CD14-positive monocyte (primary cell): ENCODE data around the gene CDH11. TPM values are rescaled to one million over a fixed set of nuclear protein-coding genes. Genes with fewer than 3 reads are reported as not detected.

Source experiments
- DNase-seq, 3 donors: peaks; one replicate each; pipeline ENCODE4 v3.0.0-alpha.2; 2011 to 2022
- H2AFZ ChIP-seq: 2 replicates; pipeline ENCODE4 v1.6.0; 2012; ENCODE audit warnings: mild to moderate bottlenecking, low read depth, low read length, inconsistent platforms; ENCODE audit not compliant: insufficient read depth, poor library complexity, severe bottlenecking
- H3K27ac ChIP-seq, 2 donors: 1 replicate in 1 of 2; 2 replicates in 1 of 2; pipeline ENCODE4 v1.5.1; 2012 to 2013; ENCODE audit warnings: low read length in 2 of 2, control low read depth in 1 of 2, inconsistent platforms in 1 of 2, low read depth in 1 of 2, mild to moderate bottlenecking in 1 of 2
- H3K27me3 ChIP-seq, 2 donors: one replicate each; pipeline versions ENCODE4 v1.6.0 to v1.6.1; 2011 to 2013; ENCODE audit warnings: low read length in 2 of 2; ENCODE audit not compliant: control insufficient read depth in 2 of 2, insufficient read depth in 2 of 2
- H3K36me3 ChIP-seq, 2 donors: replicated peaks in 1 of 2; 1 replicate in 1 of 2; 2 replicates in 1 of 2; pipeline versions ENCODE4 v1.5.1 to v1.6.1; 2012 to 2013; ENCODE audit warnings: low read length in 2 of 2, control low read depth in 1 of 2, inconsistent platforms in 1 of 2, mild to moderate bottlenecking in 1 of 2; ENCODE audit not compliant: insufficient read depth in 2 of 2, control insufficient read depth in 1 of 2
- H3K4me1 ChIP-seq, 2 donors: 1 replicate in 1 of 2; 2 replicates in 1 of 2; pipeline versions ENCODE4 v1.5.1 to v1.6.1; 2012 to 2013; ENCODE audit warnings: low read length in 2 of 2, control low read depth in 1 of 2, inconsistent platforms in 1 of 2, mild to moderate bottlenecking in 1 of 2, moderate library complexity in 1 of 2; ENCODE audit not compliant: insufficient read depth in 2 of 2, control insufficient read depth in 1 of 2
- H3K4me2 ChIP-seq: replicated peaks from 2 replicates; pipeline ENCODE3; 2012; ENCODE audit warnings: low read length, moderate library complexity, mild to moderate bottlenecking; ENCODE audit not compliant: poor library complexity, severe bottlenecking; ENCODE audit errors: extremely low read depth
- H3K4me3 ChIP-seq, 3 experiments: fragments of 200-600 bp in 1 of 3; sonication (generic) in 1 of 3; replicated peaks in 1 of 3; 1 replicate in 2 of 3; 2 replicates in 1 of 3; pipeline ENCODE4 v1.5.1; 2011 to 2013; ENCODE audit warnings: low read length in 3 of 3, mild to moderate bottlenecking in 3 of 3, control low read depth in 2 of 3, low read depth in 2 of 3, inconsistent platforms in 1 of 3, moderate library complexity in 1 of 3
- H3K79me2 ChIP-seq: 2 replicates; pipeline ENCODE4 v1.6.0; 2012; ENCODE audit warnings: mild to moderate bottlenecking, control low read depth, inconsistent platforms, low read length, moderate library complexity; ENCODE audit not compliant: insufficient read depth
- H3K9ac ChIP-seq: 2 replicates; pipeline ENCODE4 v1.6.0; 2017; ENCODE audit warnings: low read length, mild to moderate bottlenecking; ENCODE audit not compliant: insufficient read depth, poor library complexity, severe bottlenecking
- H3K9me3 ChIP-seq, 2 donors: replicated peaks in 1 of 2; 1 replicate in 1 of 2; 2 replicates in 1 of 2; pipeline versions ENCODE4 v1.5.1 to v1.6.1; 2012 to 2013; ENCODE audit warnings: low read length in 2 of 2, control low read depth in 1 of 2; ENCODE audit not compliant: control insufficient read depth in 1 of 2, insufficient read depth in 1 of 2
- H4K20me1 ChIP-seq: 2 replicates; pipeline ENCODE4 v1.6.0; 2012; ENCODE audit warnings: mild to moderate bottlenecking, low read length, control low read depth, moderate library complexity; ENCODE audit not compliant: insufficient read depth
- H3K27ac Mint-ChIP-seq, 7 donors: one replicate each; pipeline ENCODE4 v1.8.0; 2020; ENCODE audit warnings: mild to moderate bottlenecking in 7 of 7, mixed read lengths in 7 of 7, moderate library complexity in 6 of 7, inconsistent platforms in 2 of 7
- H3K27me3 Mint-ChIP-seq, 3 donors: one replicate each; pipeline ENCODE4 v1.8.0; 2021 to 2022; ENCODE audit warnings: low read depth in 3 of 3, mild to moderate bottlenecking in 3 of 3, mixed read lengths in 3 of 3, moderate library complexity in 3 of 3, inconsistent platforms in 1 of 3
- H3K36me3 Mint-ChIP-seq, 2 donors: one replicate each; pipeline ENCODE4 v1.8.0; 2020; ENCODE audit warnings: mixed read lengths in 2 of 2, inconsistent platforms in 1 of 2, mild to moderate bottlenecking in 1 of 2
- H3K4me1 Mint-ChIP-seq: one replicate; pipeline ENCODE4 v1.8.0; 2020; ENCODE audit warnings: mild to moderate bottlenecking, mixed read lengths
- H3K4me3 Mint-ChIP-seq, 2 donors: one replicate each; pipeline ENCODE4 v1.8.0; 2020; ENCODE audit warnings: mild to moderate bottlenecking in 2 of 2, mixed read lengths in 2 of 2, moderate library complexity in 1 of 2
- H3K9me3 Mint-ChIP-seq, 7 donors: one replicate each; pipeline ENCODE4 v1.8.0; 2020 to 2022; ENCODE audit warnings: mixed read lengths in 7 of 7, mild to moderate bottlenecking in 6 of 7, moderate library complexity in 6 of 7, inconsistent platforms in 2 of 7
- CTCF ChIP-seq: fragments of 200-600 bp; IDR thresholded peaks from one replicate; pipeline ENCODE4 v1.8.0; 2022; ENCODE audit warnings: antibody characterized with exemption, mild to moderate bottlenecking
- WGBS: methylation state at CpG from one replicate; pipeline ENCODE4 v1.1.5; 2013; ENCODE audit warnings: missing lambda C conversion rate; ENCODE audit not compliant: insufficient coverage; 5-methylcytosine and 5-hydroxymethylcytosine counted together
- intact Hi-C, 2 donors: fragments of 100-400 bp; cut with micrococcal nuclease; formaldehyde crosslinking; loops; one replicate each; pipeline versions ENCODE4 v1.15.0 to v1.15.1; 2023
- polyA plus RNA-seq, 3 donors: library from polyadenylated mRNA; depleted of rRNA in 1 of 3; unstranded in 2 of 3; stranded (reverse) in 1 of 3; fragments of 300-500 nt in 2 of 3; fragments of >200 nt in 1 of 3; fragmentation: Illumina TruSeq in 2 of 3; gene quantifications; 1 replicate in 2 of 3; 2 replicates in 1 of 3; pipeline ENCODE4 v1.2.3, GENCODE V29; 2012 to 2021

The CDH11 gene
- polyA plus RNA-seq, 3 donors: not detected

GRCh38 chr16:65094009-65094408 is 27.9 kb downstream of the CDH11 start:
- no peak overlapping the region for H3K27ac Mint-ChIP-seq
- no peak for TF ChIP-seq CTCF
- Histone ChIP-seq H3K9me3 (no peaks in the 10 kb centered on the region), H3K79me2 (no peaks in the 10 kb centered on the region), H3K9ac (no peak overlapping the region), H3K4me2 (no peak overlapping the region), H3K27me3 (no peaks in the 10 kb centered on the region), H4K20me1 (no peaks in the 10 kb centered on the region), H3K36me3 (no peaks in the 10 kb centered on the region), H3K4me3 (no peak overlapping the region), H3K27ac (no peak overlapping the region), H3K4me1 (no peaks in the 10 kb centered on the region), H2AFZ (no peak overlapping the region)
- intact Hi-C loops: no loop called here
- no peaks in the 10 kb centered on the region for H3K4me1 Mint-ChIP-seq
- H3K9me3 Mint-ChIP-seq: peaks cover 0 to 3% (median 0%) of the 10 kb centered on the region in 7 donors
- no peaks in the 10 kb centered on the region for H3K36me3 Mint-ChIP-seq
- peaks cover 0 to 1% (median 0%) of the 10 kb centered on the region in 3 donors for H3K27me3 Mint-ChIP-seq
- WGBS: no CpG with 5 or more reads among the region's 1 CpG
- H3K4me3 Mint-ChIP-seq: no peak overlapping the region
- no peak for DNase-seq

- Histone ChIP-seq H2AFZ (no peak overlapping the region), H3K4me3 (no peak overlapping the region), H3K9ac (no peak overlapping the region), H3K4me1 (no peaks in the 10 kb centered on the region), H4K20me1 (no peaks in the 10 kb centered on the region), H3K27me3 (no peaks in the 10 kb centered on the region), H3K27ac (no peak overlapping the region), H3K9me3 (no peaks in the 10 kb centered on the region), H3K79me2 (no peaks in the 10 kb centered on the region), H3K4me2 (no peak overlapping the region), H3K36me3 (no peaks in the 10 kb centered on the region)
- Mint-ChIP-seq H3K27ac (no peak overlapping the region), H3K27me3 (peaks cover 0 to 3% (median 2%) of the 10 kb centered on the region in 3 donors), H3K36me3 (no peaks in the 10 kb centered on the region), H3K9me3 (peaks cover 0 to 4% (median 0%) of the 10 kb centered on the region in 7 donors), H3K4me1 (no peaks in the 10 kb centered on the region), H3K4me3 (no peak overlapping the region)
- WGBS: 80% methylated on average over 2 of the region's 2 CpGs
- TF ChIP-seq CTCF: no peak
- intact Hi-C loops: loop anchor here in 1 of 2 donors (10.0 kb wide), 1 partner anchor 61 kb away; no protein-coding TSS in a partner anchor
- no peak for DNase-seq
Measured at GRCh38 chr16:65083164-65083857, 38.6 kb downstream of the CDH11 start.
